H9 (cell line): ENCODE measurements around the gene CLK4. TPM values are rescaled to one million over a fixed set of nuclear protein-coding genes. Genes with fewer than 3 reads are reported as not detected.

Experiments used
- DNase-seq: peaks from one replicate; pipeline ENCODE4 v3.0.0-alpha.2; 2017
- H2AFZ ChIP-seq: one replicate; pipeline ENCODE4 v1.6.1; 2013; ENCODE audit warnings: mild to moderate bottlenecking, low read length, control low read depth, moderate library complexity
- H2AK5ac ChIP-seq: 2 replicates; pipeline ENCODE4 v1.6.1; 2013; ENCODE audit warnings: low read length, control low read depth, mixed read lengths; ENCODE audit not compliant: insufficient read length
- H2BK120ac ChIP-seq: one replicate; pipeline ENCODE4 v1.6.1; 2013; ENCODE audit warnings: low read depth, mild to moderate bottlenecking, low read length, control low read depth, inconsistent platforms; ENCODE audit not compliant: poor library complexity, severe bottlenecking
- H2BK12ac ChIP-seq: 2 replicates; pipeline ENCODE4 v1.6.1; 2013; ENCODE audit warnings: low read length, control low read depth, mixed read lengths, low read depth; ENCODE audit not compliant: insufficient read length
- H2BK15ac ChIP-seq: 2 replicates; pipeline ENCODE4 v1.6.1; 2013; ENCODE audit warnings: low read depth, low read length, control low read depth
- H2BK20ac ChIP-seq: one replicate; pipeline ENCODE4 v1.6.1; 2013; ENCODE audit warnings: low read depth, mild to moderate bottlenecking, low read length, control low read depth, inconsistent platforms; ENCODE audit not compliant: poor library complexity, severe bottlenecking
- H2BK5ac ChIP-seq: 2 replicates; pipeline ENCODE4 v1.6.1; 2013; ENCODE audit warnings: low read length, control low read depth, mixed read lengths; ENCODE audit not compliant: insufficient read length
- H3K14ac ChIP-seq: 2 replicates; pipeline ENCODE4 v1.6.1; 2013; ENCODE audit warnings: low read length, control low read depth; ENCODE audit not compliant: insufficient read depth
- H3K18ac ChIP-seq: 2 replicates; pipeline ENCODE4 v1.6.1; 2013; ENCODE audit warnings: low read depth, mild to moderate bottlenecking, mixed read lengths, low read length, control low read depth; ENCODE audit not compliant: insufficient read length
- H3K23ac ChIP-seq: 2 replicates; pipeline ENCODE4 v1.6.1; 2013; ENCODE audit warnings: low read length, control low read depth, mixed read lengths, low read depth; ENCODE audit not compliant: insufficient read length
- H3K23me2 ChIP-seq: 2 replicates; pipeline ENCODE4 v1.6.1; 2013; ENCODE audit warnings: low read depth, mild to moderate bottlenecking, mixed read lengths, low read length, control low read depth; ENCODE audit not compliant: insufficient read length, poor library complexity, severe bottlenecking
- H3K27ac ChIP-seq: 2 replicates; pipeline ENCODE4 v1.5.1; 2013; ENCODE audit warnings: low read length, control low read depth, mixed read lengths, low read depth; ENCODE audit not compliant: insufficient read length
- H3K27me3 ChIP-seq: 2 replicates; pipeline ENCODE4 v1.6.1; 2013; ENCODE audit warnings: low read length, control low read depth, inconsistent platforms; ENCODE audit not compliant: insufficient read depth
- H3K4ac ChIP-seq: 2 replicates; pipeline ENCODE4 v1.6.1; 2013; ENCODE audit warnings: low read depth, mild to moderate bottlenecking, control low read depth, inconsistent platforms, low read length, moderate library complexity
- H3K4me1 ChIP-seq: 2 replicates; pipeline ENCODE4 v1.6.1; 2013; ENCODE audit warnings: low read length, control low read depth, inconsistent platforms; ENCODE audit not compliant: insufficient read depth
- H3K4me2 ChIP-seq: 2 replicates; pipeline ENCODE4 v1.6.1; 2013; ENCODE audit warnings: low read length, control low read depth, mixed read lengths; ENCODE audit not compliant: insufficient read length, insufficient read depth
- H3K56ac ChIP-seq: 2 replicates; pipeline ENCODE4 v1.6.1; 2013; ENCODE audit warnings: low read depth, mild to moderate bottlenecking, mixed read lengths, low read length, control low read depth; ENCODE audit not compliant: insufficient read length
- H3K79me1 ChIP-seq: 2 replicates; pipeline ENCODE4 v1.6.1; 2013; ENCODE audit warnings: low read depth, mild to moderate bottlenecking, moderate library complexity, low read length, control low read depth, inconsistent platforms; ENCODE audit not compliant: insufficient read depth, poor library complexity, severe bottlenecking
- H3K79me2 ChIP-seq: 2 replicates; pipeline ENCODE4 v1.6.1; 2013; ENCODE audit warnings: low read length, control low read depth, inconsistent platforms; ENCODE audit not compliant: insufficient read depth
- H3K9ac ChIP-seq: 2 replicates; pipeline ENCODE4 v1.6.1; 2013; ENCODE audit warnings: low read length, control low read depth, mixed read lengths; ENCODE audit not compliant: insufficient read length; ENCODE audit errors: extremely low read depth
- H3K9me3 ChIP-seq: one replicate; pipeline ENCODE4 v1.6.1; 2013; ENCODE audit warnings: low read depth, low read length, inconsistent platforms; ENCODE audit not compliant: control insufficient read depth
- H3T11ph ChIP-seq: one replicate; pipeline ENCODE4 v1.6.1; 2013; ENCODE audit warnings: mild to moderate bottlenecking, low read length, control low read depth, inconsistent platforms
- H4K20me1 ChIP-seq: one replicate; pipeline ENCODE4 v1.6.1; 2013; ENCODE audit not compliant: control insufficient read depth, insufficient read length, insufficient read depth
- H4K5ac ChIP-seq: 2 replicates; pipeline ENCODE4 v1.6.1; 2013; ENCODE audit warnings: low read depth, mild to moderate bottlenecking, mixed read lengths, low read length, control low read depth; ENCODE audit not compliant: insufficient read length
- H4K8ac ChIP-seq: replicated peaks from 2 replicates; pipeline ENCODE4 v1.6.1; 2013; ENCODE audit warnings: low read length, control low read depth, mixed read lengths, low read depth; ENCODE audit not compliant: insufficient read length
- H4K91ac ChIP-seq: 2 replicates; pipeline ENCODE4 v1.6.1; 2013; ENCODE audit warnings: low read depth, mild to moderate bottlenecking, moderate library complexity, mixed read lengths, low read length, control low read depth; ENCODE audit not compliant: insufficient read length
- H3K27ac Mint-ChIP-seq, 3 experiments: 2 replicates in 2 of 3; 3 replicates in 1 of 3; pipeline ENCODE4 v1.8.0; 2020 to 2021; ENCODE audit warnings: mixed read lengths in 3 of 3, mild to moderate bottlenecking in 1 of 3, moderate library complexity in 1 of 3
- H3K27me3 Mint-ChIP-seq: 2 replicates; pipeline ENCODE4 v1.8.0; 2021; ENCODE audit warnings: low read depth, mild to moderate bottlenecking, moderate library complexity, mixed read lengths
- H3K36me3 Mint-ChIP-seq, 3 experiments: 2 replicates in 2 of 3; 3 replicates in 1 of 3; pipeline ENCODE4 v1.8.0; 2020 to 2021; ENCODE audit warnings: low read depth in 3 of 3, mixed read lengths in 3 of 3; ENCODE audit not compliant: insufficient read depth in 1 of 3
- H3K4me1 Mint-ChIP-seq, 2 experiments: 2 replicates each; pipeline ENCODE4 v1.8.0; 2020; ENCODE audit warnings: mixed read lengths in 2 of 2
- H3K4me3 Mint-ChIP-seq, 2 experiments: 2 replicates in 1 of 2; 3 replicates in 1 of 2; pipeline ENCODE4 v1.8.0; 2020 to 2021; ENCODE audit warnings: mild to moderate bottlenecking in 2 of 2, mixed read lengths in 2 of 2, moderate library complexity in 1 of 2
- H3K9me3 Mint-ChIP-seq, 2 experiments: 2 replicates in 1 of 2; 3 replicates in 1 of 2; pipeline ENCODE4 v1.8.0; 2020; ENCODE audit warnings: mild to moderate bottlenecking in 2 of 2, mixed read lengths in 2 of 2, moderate library complexity in 1 of 2
- CTCF ChIP-seq: fragments of 200-600 bp; sonication (generic); conservative IDR thresholded peaks from 3 replicates; pipeline ENCODE4 v1.8.0; 2021; ENCODE audit warnings: antibody characterized with exemption, mild to moderate bottlenecking
- WGBS: extraction: QIAGEN DNeasy Blood & Tissue Kit; methylation state at CpG from one replicate; pipeline ENCODE4 v1.1.7; 2013; ENCODE audit warnings: missing lambda C conversion rate, low lambda C conversion rate, mixed read lengths; ENCODE audit not compliant: insufficient read length; ENCODE audit errors: extremely low coverage; 5-methylcytosine and 5-hydroxymethylcytosine counted together
- total RNA-seq: library from RNA; stranded (reverse); gene quantifications from 2 replicates; pipeline ENCODE4 v1.2.1, GENCODE V29; 2021

Gene CLK4
- total RNA-seq, 1 experiment from 2014 or later: 12.5 TPM

- no peak overlapping the region for H2AK5ac ChIP-seq
- H3K4me1 ChIP-seq: no peaks in the 10 kb centered on the region
- no peak overlapping the region for H3K56ac ChIP-seq
- TF ChIP-seq CTCF: no peak
- no peaks in the 10 kb centered on the region for H3K79me1 ChIP-seq
- WGBS: no CpG with 5 or more reads among the region's 3 CpGs
- H3K14ac ChIP-seq: no peak overlapping the region
- no peak overlapping the region for H3K27ac Mint-ChIP-seq
- H2BK15ac ChIP-seq: no peak overlapping the region
- H3K4me3 Mint-ChIP-seq: no peak overlapping the region
- H2BK12ac ChIP-seq: no peak overlapping the region
- H2BK5ac ChIP-seq: no peak overlapping the region
- no peak overlapping the region for H3T11ph ChIP-seq
- no peak overlapping the region for H2BK120ac ChIP-seq
- no peaks in the 10 kb centered on the region for H3K27me3 Mint-ChIP-seq
- no peaks in the 10 kb centered on the region for H4K20me1 ChIP-seq
- DNase-seq: no peak
- H3K18ac ChIP-seq: no peak overlapping the region
- H4K5ac ChIP-seq: no peak overlapping the region
- H3K9ac ChIP-seq: no peak overlapping the region
- no peaks in the 10 kb centered on the region for H3K79me2 ChIP-seq
- H3K9me3 ChIP-seq: peaks cover 13% of the 10 kb centered on the region
- no peaks in the 10 kb centered on the region for H3K23me2 ChIP-seq
- peaks cover 15 to 18% of the 10 kb centered on the region in 2 experiments for H3K9me3 Mint-ChIP-seq
- H3K4ac ChIP-seq: no peak overlapping the region
- H2AFZ ChIP-seq: no peak overlapping the region
- H4K91ac ChIP-seq: no peak overlapping the region
- no peak overlapping the region for H3K27ac ChIP-seq
- H3K23ac ChIP-seq: no peak overlapping the region
- peaks cover 57 to 83% (median 74%) of the 10 kb centered on the region in 3 experiments for H3K36me3 Mint-ChIP-seq
- no peak overlapping the region for H3K4me2 ChIP-seq
- no peaks in the 10 kb centered on the region for H3K4me1 Mint-ChIP-seq
- H3K27me3 ChIP-seq: no peaks in the 10 kb centered on the region
- no peak overlapping the region for H2BK20ac ChIP-seq
- no peak overlapping the region for H4K8ac ChIP-seq
Observed at GRCh38 chr5:178605788-178606187, 21.1 kb downstream of the CLK4 start.
